BLaER1 (cell line): Measurements from ENCODE around the gene PTPN9.
"Not testable (repeated sequence)": the region's sequence is repeated elsewhere in the genome, so short reads cannot be mapped to it uniquely, and the experiment has no call there.

ENCODE experiments used
- H3K27ac ChIP-seq: shearing (Covaris generic); formaldehyde crosslinking; 2 replicates; pipeline ENCODE4 v1.8.1; 2022
- H3K27me3 ChIP-seq: shearing (Covaris generic); formaldehyde crosslinking; 2 replicates; pipeline ENCODE4 v1.8.1; 2022
- H3K36me3 ChIP-seq: shearing (Covaris generic); formaldehyde crosslinking; 2 replicates; pipeline ENCODE4 v1.8.1; 2022
- H3K4me1 ChIP-seq: shearing (Covaris generic); formaldehyde crosslinking; 2 replicates; pipeline ENCODE4 v1.8.1; 2022
- H3K4me2 ChIP-seq: shearing (Covaris generic); formaldehyde crosslinking; 2 replicates; pipeline ENCODE4 v1.8.1; 2022
- H3K4me3 ChIP-seq: shearing (Covaris generic); formaldehyde crosslinking; 2 replicates; pipeline ENCODE4 v1.8.1; 2022
- H3K9ac ChIP-seq: shearing (Covaris generic); formaldehyde crosslinking; 2 replicates; pipeline ENCODE4 v1.8.1; 2022
- H3K9me3 ChIP-seq: shearing (Covaris generic); formaldehyde crosslinking; 2 replicates; pipeline ENCODE4 v1.8.1; 2022
- H4K20me1 ChIP-seq: shearing (Covaris generic); formaldehyde crosslinking; 2 replicates; pipeline ENCODE4 v1.8.1; 2022
- Cebpa-rat ChIP-seq: shearing (Covaris generic); IDR thresholded peaks from 2 replicates; pipeline ENCODE4 v1.8.1; 2022

Gene PTPN9

GRCh38 chr15:75479670-75480069 lies 99.4 kb downstream of the PTPN9 start:
- Histone ChIP-seq H3K4me1 (no peaks in the 10 kb centered on the region), H3K4me3 (no peak overlapping the region), H3K27me3 (no peaks in the 10 kb centered on the region), H3K9ac (no peak overlapping the region), H3K9me3 (peaks cover 21% of the 10 kb centered on the region), H3K27ac (no peak overlapping the region), H3K36me3 (peaks cover 77% of the 10 kb centered on the region), H3K4me2 (no peak overlapping the region), H4K20me1 (no peaks in the 10 kb centered on the region)
- TF ChIP-seq Cebpa-rat, result no peak

DNA sequence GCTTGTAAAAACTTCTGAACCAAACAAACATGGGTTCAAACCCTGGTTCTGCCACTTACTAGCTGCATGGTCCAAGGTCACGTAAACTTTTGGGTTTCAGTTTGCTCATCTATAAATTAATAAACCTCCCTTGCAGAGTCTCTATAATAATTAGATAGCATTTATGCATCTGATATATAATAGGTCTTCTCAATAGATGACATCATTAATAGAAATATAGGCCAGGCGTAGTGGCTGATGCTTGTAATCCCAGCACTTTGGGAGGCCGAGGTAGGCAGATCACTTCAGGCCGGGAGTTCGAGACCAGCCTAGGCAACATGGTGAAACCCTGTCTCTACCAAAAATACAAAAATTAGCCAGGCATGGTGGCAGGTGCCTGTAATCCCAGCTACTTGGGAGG lies 102.0 kb downstream of the PTPN9 start:
- H3K4me2 ChIP-seq, H3K9ac ChIP-seq, H3K4me3 ChIP-seq, H4K20me1 ChIP-seq, H3K27me3 ChIP-seq, H3K27ac ChIP-seq, H3K9me3 ChIP-seq, H3K4me1 ChIP-seq: not testable (repeated sequence)
- H3K36me3 ChIP-seq, result peaks cover 81% of the 10 kb centered on the region

DNA sequence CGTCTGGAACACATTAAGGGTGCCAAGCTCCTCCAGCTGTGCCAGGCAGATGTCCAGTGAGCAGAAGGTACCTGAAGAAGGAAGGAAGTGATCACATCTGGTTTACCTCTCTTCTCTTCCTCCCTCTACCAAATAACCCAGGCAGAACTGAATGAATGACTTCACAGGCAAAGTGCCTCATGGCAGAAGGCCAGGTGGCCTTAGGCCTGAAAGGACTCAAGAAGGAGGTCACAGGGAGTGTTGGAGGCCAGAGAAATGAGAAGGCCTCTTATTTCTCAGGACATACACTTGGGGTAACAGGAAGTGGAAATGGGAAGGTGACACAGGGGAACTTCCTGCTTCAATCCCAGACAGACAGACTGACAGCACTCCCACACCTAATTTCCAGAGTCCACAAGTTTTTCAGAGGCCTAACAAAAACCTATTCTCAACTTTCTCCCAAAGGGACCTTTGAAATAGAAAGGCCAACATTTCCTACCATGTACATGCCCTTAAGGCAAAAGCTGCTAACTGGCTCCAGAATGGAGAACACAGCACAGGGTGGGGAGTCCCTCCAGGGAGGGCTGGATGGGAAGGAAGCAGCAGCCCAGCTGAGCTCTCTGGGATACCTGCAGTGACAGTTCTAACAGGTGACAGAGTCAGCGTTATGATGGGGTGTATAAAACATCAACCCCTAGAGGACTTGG lies 110.1 kb downstream of the PTPN9 start:
- no peak overlapping the region for H3K27ac ChIP-seq
- no peaks in the 10 kb centered on the region for H3K9me3 ChIP-seq
- no peaks in the 10 kb centered on the region for H3K27me3 ChIP-seq
- no peak for TF ChIP-seq Cebpa-rat
- H4K20me1 ChIP-seq, result 0 out of 2 replicates have a peak, but pooled peaks cover 10% of the 10 kb centered on the region
- H3K36me3 ChIP-seq, result peaks cover 95% of the 10 kb centered on the region
- H3K4me2 ChIP-seq, result no peak overlapping the region
- H3K9ac ChIP-seq, result no peak overlapping the region
- H3K4me1 ChIP-seq, result no peaks in the 10 kb centered on the region
- no peak overlapping the region for H3K4me3 ChIP-seq

GRCh38 chr15:75460646-75461045 lies 118.5 kb downstream of the PTPN9 start:
- no peak overlapping the region for H3K9ac ChIP-seq
- no peak for TF ChIP-seq Cebpa-rat

DNA sequence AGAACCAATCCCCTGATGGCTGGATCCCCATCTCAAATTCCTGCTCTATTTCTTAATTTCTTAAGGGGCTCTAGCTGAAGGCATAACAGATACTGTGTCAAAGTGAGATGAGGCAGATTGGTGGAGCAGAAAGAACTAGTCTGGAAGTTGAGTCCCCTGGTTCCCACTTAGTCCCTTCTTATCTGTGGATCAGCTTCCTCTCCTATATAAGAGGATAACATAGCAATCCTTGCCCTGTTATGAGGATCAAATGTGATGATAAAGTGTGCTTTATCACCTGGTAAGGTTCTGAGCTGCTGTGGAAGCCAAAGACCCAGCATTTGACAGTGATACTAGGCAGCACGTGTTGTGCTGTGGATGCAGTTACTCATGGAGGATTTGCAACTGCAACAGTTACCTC lies 119.5 kb downstream of the PTPN9 start:
- Histone ChIP-seq H3K4me3 (no peak overlapping the region), H3K4me2 (no peak overlapping the region), H3K36me3 (peaks cover 10% of the 10 kb centered on the region; the same call in 1 of the 2 replicates), H4K20me1 (0 out of 2 replicates have a peak, but pooled peaks cover 5% of the 10 kb centered on the region), H3K9ac (no peak overlapping the region), H3K4me1 (peaks cover 9% of the 10 kb centered on the region; the same call in 1 of the 2 replicates), H3K9me3 (no peaks in the 10 kb centered on the region), H3K27me3 (no peaks in the 10 kb centered on the region), H3K27ac (no peak overlapping the region)
- TF ChIP-seq Cebpa-rat, result no peak

More at GRCh38 chr15:75460646-75461045, 118.5 kb downstream of the PTPN9 start:
- Histone ChIP-seq H4K20me1 (no peaks in the 10 kb centered on the region), H3K4me1 (peaks cover 9% of the 10 kb centered on the region; the same call in 1 of the 2 replicates), H3K4me2 (no peak overlapping the region), H3K4me3 (no peak overlapping the region), H3K36me3 (peaks cover 19% of the 10 kb centered on the region), H3K27me3 (no peaks in the 10 kb centered on the region), H3K27ac (no peak overlapping the region), H3K9me3 (no peaks in the 10 kb centered on the region)

GRCh38 chr15:75456710-75457109 lies 122.4 kb downstream of the PTPN9 start:
- no peaks in the 10 kb centered on the region for H3K27me3 ChIP-seq
- H3K4me1 ChIP-seq, result peaks cover 14% of the 10 kb centered on the region
- H3K9ac ChIP-seq, result no peak overlapping the region; the same call in 1 of the 2 replicates
- H3K36me3 ChIP-seq, result no peaks in the 10 kb centered on the region
- H3K9me3 ChIP-seq, result no peaks in the 10 kb centered on the region
- peak overlapping the region; percentile 84 for H3K4me2 ChIP-seq
- H3K27ac ChIP-seq, result no peak overlapping the region
- no peak for TF ChIP-seq Cebpa-rat
- no peak overlapping the region for H3K4me3 ChIP-seq
- peaks cover 5% of the 10 kb centered on the region; the same call in 1 of the 2 replicates for H4K20me1 ChIP-seq

- peaks cover 14% of the 10 kb centered on the region for H3K4me1 ChIP-seq
- no peak for TF ChIP-seq Cebpa-rat
- H3K36me3 ChIP-seq, result no peaks in the 10 kb centered on the region
- peak overlapping the region; percentile 90 for H3K4me3 ChIP-seq
- H3K9ac ChIP-seq, result peak overlapping the region; percentile 95
- peaks cover 5% of the 10 kb centered on the region; the same call in 1 of the 2 replicates for H4K20me1 ChIP-seq
- H3K4me2 ChIP-seq, result peak overlapping the region; percentile 84
- no peaks in the 10 kb centered on the region for H3K9me3 ChIP-seq
- H3K27me3 ChIP-seq, result no peaks in the 10 kb centered on the region
- H3K27ac ChIP-seq, result peak overlapping the region; percentile 79
Measured at GRCh38 chr15:75455982-75456531, 123.1 kb downstream of the PTPN9 start.

DNA sequence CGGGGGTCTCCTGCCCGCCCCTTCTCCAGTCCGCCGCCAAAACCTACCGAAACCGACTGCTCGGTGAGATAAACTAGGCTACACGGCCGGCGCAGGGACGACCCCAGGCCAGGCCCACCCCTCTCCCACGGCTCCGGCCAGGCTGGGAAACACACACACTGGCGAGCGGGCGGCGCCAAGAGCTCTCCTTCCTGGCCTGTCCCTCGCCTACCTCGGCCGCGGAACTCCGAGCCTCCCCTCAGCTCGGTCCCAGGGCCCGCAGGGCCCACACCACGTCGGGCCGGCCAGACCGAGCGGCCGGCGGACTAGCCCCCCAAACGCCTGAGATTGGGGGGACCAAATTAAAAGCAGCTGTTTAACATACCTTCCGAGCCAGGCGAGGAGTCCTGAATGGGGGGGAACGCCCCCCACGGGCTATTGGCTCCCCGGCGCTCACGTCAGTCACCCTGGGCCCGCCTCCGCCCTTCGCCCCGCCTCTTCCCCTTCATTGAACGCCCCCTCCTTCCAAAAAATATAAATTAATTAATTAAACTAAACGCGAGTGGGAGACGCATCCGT lies 123.6 kb downstream of the PTPN9 start:
- TF ChIP-seq Cebpa-rat, result no peak
- peak overlapping the region; percentile 90 for H3K4me3 ChIP-seq

GRCh38 chr15:75454471-75455378 lies 124.4 kb downstream of the PTPN9 start:
- no peak for TF ChIP-seq Cebpa-rat
- Histone ChIP-seq H3K4me3 (peak overlapping the region; percentile 90), H3K4me1 (peaks cover 18% of the 10 kb centered on the region), H3K36me3 (no peaks in the 10 kb centered on the region), H3K9me3 (no peaks in the 10 kb centered on the region), H3K27me3 (no peaks in the 10 kb centered on the region), H3K27ac (peak overlapping the region; percentile 79), H3K9ac (peak overlapping the region; percentile 95), H3K4me2 (peak overlapping the region; percentile 84), H4K20me1 (peaks cover 14% of the 10 kb centered on the region)

More for the DNA sequence above, 123.6 kb downstream of the PTPN9 start:
- peak overlapping the region; percentile 95 for H3K9ac ChIP-seq
- peak overlapping the region; percentile 84 for H3K4me2 ChIP-seq
- peaks cover 14% of the 10 kb centered on the region for H3K4me1 ChIP-seq
- peak overlapping the region; percentile 79 for H3K27ac ChIP-seq
- H3K36me3 ChIP-seq, result no peaks in the 10 kb centered on the region
- no peaks in the 10 kb centered on the region for H3K27me3 ChIP-seq
- peaks cover 6% of the 10 kb centered on the region for H4K20me1 ChIP-seq
- no peaks in the 10 kb centered on the region for H3K9me3 ChIP-seq
